8988T (cell line): ENCODE measurements around the gene S100A10.
A peak's percentile ranks its signal among the peaks of the same experiment; 100 is the strongest.

ENCODE experiments used
- DNase-seq: peaks from one replicate; pipeline ENCODE4 v3.0.0; 2011

The S100A10 gene

DNA sequence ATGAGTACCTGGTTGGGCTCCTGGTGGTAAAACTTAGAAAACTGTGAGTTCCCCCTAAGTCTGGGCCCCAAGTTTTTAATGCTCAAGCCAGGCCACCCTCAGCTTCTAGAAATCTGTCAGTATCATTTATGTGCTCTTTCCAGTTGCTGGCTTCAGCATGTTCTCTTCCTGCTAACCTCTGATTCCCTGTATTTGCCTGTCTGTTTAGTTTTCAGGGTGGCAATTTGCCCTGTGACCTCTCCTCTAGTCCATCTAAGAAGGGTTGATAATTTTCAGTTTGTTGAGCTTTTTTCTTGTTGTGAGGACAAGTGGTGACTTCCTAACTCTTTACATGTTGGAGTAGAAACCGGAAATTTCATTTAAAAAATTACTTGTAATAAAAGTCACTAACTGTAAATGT is 16.0 kb upstream of the S100A10 start:
- no peak for DNase-seq

DNA sequence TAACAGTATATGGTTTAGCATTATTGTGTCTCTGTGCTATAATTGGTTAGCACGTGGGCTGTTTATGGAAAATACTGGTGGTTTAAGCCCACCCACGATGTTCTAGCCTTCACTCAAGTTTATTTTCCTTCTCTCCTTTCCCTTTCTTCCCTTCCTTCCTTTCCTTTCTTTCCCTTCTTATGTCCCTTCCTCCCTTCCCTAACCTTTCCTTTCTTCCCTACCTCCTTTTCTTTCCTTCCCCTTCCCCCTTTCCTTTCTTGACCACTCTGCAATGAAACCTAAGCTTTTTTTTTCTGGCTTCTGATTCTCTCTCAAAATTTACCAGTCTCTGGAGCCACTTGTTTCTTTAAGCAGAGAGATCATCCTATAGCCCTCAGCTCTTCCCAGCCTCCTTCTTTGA is 13.4 kb upstream of the S100A10 start:
- no peak for DNase-seq

DNA sequence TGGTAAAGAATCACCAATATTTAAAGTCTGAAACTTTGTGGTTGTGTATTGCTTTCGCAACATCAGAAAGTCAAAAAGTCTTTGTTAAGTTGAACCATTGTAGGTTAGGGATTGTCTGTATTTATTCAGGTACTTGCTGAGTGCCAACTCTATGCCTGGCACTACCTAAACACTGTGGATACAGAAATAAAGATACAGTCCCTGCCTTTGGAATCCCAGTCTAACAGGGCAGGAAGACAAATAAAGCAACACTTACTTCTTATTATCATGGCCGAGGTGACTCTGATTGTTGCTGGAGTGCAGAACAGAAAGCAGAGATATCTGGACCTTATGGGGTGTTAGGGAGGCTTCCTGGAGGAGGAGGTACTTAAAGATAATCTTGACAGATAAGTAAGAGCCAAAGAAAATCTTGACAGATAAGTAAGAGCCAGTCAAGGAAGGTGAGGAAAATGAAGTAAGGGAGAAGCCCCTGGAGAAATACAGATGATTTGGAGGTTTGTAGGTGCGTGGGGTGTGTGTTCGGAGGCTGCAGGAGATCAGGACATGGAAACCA is 11.8 kb upstream of the S100A10 start:
- no peak for DNase-seq

DNA sequence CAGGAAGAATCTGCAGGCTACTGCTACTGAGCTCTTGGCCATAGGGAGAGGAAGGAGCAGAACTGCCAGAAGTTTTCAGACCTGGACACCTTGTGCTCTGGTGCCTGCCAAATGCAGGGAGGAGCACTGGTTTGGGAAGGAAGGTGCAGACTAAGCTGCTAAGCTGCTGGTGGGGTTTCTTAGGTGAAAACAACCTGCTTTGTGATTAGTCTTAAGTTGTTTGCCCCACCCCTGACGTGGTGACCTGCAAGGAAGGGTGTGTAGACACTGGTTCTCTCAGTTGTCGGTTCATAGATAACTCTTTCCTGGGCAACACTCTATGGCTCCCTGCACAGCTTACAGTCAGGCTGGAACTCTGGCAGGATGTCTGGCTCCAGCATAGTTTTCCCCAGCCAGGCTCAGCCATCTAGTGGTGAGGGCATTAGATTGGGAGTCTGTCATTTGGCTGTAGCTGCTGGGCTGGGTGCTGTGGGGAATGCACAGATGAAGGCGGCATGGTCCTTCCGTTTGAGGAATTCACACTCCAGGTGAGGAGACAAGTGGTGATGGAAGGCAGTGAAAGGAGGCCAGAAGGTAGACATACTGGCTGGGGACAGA is 10.3 kb upstream of the S100A10 start:
- no peak for DNase-seq

DNA sequence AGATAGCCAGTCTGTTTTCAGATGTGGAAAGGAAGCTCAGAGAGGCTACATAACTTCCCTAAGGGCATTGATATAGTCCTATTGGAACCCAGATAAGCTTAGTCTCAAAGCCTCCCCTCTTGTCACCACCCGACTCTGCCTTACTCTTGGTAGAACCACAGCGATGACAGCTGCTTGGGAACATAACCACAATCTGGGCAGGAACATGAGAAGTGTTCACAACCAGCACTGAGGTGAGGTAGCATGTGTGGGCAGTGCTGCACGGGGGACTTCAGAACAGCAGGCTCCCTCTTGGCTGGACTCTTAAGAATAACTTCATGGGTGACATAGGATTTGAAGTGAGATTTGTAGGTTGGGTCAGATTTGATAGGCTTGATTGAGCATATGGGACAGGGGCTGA is 9.3 kb upstream of the S100A10 start:
- DNase-seq: no peak

DNA sequence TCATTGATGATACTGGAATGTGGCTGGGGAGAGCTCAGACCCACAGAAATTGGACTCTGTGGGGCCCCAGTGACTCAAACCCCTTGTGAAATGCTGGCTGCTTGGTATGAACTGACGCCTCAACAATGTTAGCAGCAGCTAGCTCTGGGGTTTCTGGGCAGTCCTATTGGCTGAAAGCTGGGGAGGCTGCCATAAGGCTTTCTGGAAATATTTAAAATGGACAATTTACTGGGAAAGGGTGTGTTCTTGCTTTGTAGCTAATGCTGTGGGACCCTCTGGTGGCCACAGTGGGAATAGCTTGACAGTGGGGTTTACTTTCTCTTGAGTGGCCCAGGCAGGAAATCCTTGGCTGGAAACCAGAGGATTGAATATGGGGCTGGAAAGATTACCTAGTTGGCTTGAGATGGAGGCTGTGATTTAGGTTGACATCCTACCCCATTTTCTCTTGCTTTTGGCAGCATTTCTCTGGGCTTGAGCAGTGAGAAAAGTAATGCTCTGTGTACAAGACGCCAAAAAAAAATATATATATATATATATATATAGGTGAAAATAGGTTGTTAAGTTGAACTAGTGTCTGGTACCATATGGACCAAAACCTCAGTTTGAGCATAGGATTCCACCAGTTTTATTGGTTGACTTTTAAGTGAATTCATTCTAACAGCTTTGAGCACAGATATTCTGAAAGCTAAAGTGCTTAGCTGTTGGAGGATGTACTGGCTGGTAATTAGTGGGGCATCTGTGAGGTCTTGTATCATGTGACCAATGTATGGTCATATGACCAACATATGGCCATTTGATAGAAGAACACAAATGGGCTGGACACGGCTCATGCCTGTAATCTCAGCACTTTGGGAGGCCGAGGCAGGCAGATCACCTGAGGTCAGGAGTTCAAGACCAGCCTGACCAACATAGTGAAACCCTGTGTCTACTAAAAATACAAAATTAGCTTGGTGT is 8.2 kb upstream of the S100A10 start:
- DNase-seq: no peak

DNA sequence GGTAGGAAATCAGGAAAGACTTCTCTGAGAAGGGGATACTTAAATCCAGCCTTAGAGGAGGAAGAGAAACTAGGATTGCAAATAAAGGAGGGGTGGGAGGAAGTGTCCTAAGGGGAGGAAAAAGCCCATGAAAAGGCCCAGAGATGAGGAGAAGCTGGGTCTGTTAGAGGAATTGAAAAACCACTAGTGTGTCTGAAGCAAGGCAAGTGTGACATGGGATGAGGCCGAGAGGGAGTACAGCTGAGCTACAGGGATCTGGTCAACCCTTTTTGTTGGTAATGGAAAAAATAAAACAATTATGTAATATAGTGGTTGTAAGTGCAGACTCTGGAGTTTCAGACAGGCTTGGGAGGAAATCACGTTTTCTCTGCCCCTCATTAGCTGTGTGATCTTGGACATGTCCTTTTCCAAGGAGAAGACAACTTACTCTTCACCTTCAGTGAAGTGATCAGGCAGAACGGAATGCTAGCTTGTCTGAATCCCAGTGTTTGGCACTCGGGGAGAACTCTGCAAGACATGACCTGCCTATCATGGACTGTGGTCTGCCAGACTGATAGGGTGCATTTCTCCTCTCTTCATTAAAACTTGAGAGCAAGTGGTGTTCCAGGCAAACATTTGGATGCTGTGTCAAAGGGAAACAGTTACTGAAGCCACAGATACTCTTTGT is 7.4 kb upstream of the S100A10 start:
- no peak for DNase-seq

DNA sequence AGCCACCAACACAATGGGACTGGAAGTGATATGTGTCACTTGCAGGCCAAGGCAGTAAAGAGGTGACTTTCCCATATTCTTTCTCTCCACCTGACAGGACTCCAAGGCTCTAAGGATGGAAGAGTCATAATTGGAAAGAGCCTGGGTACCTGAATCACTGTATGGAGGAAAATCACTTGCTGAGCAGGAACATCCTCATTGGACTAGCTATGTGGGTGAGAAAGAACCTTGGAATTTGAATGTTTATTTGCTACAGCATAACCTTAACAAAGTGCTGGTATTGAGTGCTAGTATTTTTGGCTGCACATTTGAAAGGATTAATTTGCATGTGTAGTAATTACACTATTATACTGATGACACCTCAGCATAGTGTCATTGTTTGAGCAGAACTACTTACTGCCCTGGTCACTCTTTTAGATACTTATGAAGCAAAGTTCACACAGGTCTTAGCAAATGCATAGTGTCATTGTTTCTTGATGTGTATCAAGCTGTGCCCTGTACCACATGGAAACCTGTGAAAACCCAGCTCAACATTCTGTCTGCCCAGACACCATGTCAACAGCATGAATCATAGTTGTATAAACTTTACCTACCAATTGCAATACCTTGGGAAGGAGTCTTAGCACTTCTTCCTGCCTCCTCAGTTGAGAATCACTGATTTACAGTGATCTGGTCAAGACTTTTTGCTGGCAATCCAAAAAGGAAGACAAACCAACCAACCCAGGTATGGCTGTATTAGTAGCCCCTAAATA is 5.1 kb upstream of the S100A10 start:
- DNase-seq: no peak

DNA sequence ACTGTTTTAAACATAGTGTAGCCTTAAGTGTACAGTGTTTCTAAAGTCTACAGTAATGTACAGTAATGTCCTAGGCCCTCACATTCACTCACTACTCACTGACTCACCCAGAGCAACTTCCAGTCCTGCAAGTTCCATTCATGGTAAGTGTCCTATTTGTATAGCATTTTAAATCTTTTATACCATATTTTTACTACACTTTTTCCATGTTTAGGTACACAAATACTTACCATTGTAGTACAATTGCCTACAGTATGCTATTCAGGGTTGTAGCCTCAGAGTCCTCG is 3.6 kb upstream of the S100A10 start:
- DNase-seq: no peak

DNA sequence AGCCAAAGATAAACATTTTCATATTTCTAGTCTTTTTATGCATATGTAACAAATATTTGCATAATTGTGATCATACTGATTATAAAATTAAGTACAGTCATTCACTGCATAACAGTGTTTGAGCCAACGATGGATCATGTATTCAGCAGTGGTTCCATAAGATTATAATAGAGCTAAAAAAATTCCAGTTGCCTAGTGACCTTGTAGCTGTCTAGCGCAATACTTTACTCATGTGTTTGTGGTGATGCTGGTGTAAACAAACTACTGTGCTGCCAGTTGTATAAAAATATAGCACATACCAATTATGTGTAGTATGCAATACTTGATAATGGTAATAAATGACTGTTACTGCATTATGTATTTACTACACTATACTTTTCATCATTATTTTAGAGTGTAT is 2.1 kb upstream of the S100A10 start:
- DNase-seq: no peak

DNA sequence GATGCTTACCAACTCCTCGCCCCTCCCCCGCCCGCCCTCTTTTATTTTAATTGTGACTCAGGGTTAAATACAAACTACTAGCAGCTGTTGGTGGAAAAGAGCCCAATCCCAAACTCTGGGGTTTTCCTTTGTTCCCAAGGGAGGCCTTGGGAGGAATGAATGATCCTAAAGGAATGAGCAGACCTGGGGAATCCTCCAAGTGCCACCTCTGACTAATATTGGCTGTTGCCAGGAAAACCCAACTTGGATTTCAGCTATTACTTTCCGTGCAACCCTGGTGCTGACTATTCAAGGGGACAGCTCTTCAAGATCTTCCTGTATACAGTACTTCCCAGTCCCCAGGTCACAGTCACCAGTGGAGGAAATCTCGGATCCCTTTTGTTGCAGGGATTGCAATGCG is 1.3 kb upstream of the S100A10 start:
- no peak for DNase-seq

DNA sequence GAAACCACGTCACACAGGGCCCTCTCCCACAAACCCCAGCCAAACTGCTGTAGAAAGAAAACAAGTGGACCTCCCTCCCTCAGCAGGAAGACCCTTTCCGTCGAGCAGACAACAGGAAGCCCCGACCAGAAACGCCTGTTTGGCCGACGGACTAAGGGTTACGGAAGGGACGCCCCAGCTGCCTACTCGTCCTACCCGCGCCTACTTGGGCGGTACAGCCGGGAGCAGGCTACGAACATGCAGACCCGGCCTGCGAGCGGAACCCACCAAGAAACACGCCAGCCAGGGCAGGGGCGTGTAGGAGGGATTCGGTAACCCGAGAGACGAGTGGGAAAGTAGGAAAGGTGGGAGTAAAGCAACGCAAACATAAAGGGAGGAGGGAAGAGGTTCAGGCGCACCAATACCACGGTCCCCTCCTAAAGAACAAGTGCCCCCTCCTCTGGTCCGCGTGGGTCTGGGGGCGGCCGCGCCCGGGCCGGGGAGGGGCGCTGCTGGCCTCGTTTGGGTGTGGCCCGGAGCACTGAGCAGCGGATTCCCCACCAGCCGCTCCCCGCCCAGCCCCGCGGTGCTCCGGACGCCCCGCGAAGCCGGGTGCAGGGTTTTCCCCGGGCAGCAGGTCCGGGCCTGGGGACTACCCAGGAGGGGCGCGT is 450 bp downstream of the S100A10 start:
- DNase-seq: no peak

DNA sequence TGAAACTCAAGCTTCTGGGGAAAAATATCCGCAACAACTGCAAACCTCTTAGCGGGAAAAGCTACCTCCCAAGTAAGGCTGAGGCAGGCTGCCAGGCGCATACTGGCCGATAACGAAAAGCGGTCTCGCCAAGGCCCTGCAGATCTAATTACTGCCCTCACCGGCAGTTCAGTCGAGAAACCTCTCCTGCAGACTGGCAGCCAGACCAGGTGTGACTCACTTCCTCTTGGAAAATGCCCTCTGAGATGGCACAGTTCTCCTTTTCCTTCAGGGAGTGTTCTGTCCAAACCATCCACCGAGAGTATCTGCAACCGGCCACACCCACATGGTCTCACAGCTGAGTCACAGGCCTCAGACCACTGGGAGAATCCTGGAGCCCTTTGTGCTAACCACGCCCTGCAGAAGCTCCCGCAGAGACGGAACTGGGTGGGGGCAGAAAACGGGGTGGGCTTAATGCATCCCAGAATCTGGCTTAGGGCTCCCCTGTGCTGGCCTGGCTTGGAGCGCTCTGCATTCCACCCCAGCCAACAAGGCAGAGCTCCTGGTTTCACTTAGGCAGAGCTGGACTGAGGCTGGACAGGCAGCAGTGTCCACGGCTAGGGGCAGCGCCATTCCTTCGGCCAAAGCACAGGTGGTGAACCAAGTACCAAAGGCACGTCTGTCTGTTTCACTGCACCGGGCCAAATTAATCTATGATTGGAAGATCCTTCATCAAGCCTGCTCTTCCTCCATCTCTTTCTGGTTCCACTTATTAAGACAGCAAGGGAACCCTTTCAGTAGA is 1.2 kb downstream of the S100A10 start:
- DNase-seq: peak; percentile 62

DNA sequence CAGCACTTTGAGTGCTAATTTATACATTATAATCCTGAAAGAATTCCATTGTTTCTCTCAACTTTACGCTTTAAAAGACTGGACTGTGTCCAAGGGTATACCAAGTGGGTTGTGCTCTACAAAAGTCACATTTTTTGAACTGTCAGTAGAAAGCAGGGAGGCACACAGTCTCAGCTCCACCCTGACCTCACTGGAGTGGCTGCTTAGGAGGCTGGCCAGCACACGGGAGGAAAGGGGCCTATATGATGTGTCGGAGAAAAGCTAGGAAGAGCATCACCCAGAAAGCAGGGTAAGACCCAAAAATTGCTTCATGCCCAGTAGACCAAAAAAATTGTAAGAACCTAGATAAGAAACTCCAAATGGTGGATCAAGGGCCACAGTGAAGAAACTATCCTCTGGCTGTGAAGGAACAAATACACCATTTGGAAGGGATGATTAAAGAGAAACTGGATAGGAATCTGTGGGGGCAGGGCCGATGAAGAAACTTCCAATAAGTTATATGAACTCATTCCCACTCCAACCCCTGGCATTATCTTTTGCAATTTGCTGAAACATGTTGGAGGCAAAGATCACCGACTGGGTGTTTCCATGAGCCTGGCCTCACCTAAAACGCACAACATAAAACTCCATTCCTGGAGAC is 1.9 kb downstream of the S100A10 start:
- no peak for DNase-seq

DNA sequence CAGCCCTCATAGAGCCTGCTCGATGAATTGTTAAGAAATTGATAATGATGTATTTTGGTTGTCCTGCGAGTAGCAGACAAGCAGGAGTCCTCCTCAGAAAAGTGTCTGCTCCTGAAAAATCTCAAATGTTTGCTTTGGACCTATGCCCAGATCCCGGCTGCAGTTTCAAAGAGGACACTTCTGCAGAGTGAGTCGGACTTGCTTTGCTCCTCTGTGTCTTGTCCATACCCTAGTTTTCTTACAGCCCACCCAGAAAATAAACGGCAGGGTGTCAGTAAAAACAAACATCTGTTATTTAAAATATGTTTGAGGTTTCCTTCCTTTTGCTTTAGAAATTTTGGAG is 2.8 kb downstream of the S100A10 start:
- no peak for DNase-seq

DNA sequence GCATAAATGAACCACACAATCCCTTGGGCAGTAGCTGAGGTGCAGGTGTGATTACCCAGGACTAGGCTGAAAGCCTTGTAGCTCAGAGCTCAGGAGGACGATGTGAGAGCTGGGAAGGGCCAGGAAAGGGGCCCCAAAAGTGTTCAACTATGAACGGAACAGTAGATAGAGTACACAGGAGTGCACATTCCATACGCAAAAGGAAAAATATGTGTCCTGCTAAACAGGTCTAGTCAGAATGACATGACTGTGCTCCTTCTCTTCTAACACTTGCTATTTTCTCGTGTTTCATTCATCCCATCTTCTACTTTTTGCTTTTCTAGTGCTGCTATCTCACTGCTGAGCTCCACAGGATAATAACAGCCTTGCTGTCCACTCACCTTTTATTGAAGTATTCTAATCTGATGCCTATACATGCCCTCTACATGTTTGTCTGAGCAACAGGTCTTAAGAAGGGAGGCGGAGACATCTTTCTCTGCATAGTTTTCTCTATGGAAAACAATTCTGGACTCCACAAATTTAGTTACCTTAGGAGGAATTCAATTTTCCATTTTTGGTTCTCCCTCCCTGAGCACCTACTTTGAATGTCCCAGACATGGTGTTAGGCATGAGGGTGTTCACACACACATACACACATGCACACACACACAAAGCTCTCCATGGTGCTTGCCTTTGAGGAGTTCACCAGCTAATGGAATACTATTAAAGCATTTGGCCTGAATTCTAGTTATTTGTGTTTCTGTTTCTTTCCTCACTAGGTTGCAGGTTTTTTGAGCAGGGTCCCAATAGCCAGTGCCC is 3.4 kb downstream of the S100A10 start:
- DNase-seq: no peak

DNA sequence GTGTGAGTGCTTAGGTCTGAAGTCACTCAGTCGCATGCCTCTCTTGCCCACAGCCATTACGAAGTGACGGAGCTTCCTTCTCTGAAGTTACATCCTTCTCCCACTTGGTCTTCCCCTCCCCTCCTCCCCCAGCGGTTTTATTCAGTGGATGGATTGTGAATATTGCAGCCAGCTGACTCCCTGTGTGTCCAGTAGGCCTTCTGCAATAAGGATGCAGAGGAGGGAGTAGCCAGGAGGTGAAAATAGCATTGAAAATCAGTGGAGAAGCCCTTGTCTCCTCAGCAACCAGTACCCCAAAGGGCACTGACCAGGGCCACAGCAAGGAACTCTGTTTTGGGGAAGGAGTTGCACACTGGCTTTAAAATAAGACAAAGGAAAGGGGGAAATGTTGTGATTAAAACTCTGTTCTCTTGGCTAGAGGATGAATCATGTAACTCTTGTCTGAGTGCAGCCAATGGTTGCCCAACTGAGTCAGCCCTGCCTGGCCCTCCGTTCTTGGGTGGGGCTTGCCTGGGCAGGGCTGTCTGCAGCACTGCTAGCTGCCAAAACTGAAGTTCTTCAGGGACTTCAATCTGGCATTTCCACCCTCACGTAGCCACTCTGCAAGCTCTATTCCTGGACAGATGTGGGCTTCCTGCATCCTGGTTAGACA is 4.3 kb downstream of the S100A10 start:
- DNase-seq: no peak

DNA sequence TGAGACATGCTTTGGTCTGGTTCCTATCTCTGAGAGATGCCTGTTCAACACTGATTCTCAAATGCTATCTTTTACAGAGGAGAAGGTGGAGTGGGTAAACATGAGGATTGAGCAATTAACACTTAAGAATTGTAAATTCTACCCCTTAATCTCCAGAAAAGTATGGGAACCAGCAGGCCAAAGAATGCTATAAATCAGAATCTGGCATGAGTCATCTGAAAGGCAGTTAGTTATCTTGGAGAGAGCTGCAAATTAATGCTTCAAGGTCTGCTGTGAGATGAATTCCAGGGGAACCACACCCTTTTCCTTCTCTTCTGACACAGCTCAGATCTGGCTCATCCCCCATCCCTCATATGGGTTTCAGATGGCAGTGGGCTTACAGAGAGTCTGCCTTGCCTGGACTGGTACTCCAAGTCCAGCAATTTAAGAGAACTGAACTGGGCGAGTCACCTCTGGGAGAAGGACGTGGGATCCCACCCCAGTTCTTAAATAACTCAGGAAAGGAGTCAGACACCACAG is 5.2 kb downstream of the S100A10 start:
- DNase-seq: no peak

DNA sequence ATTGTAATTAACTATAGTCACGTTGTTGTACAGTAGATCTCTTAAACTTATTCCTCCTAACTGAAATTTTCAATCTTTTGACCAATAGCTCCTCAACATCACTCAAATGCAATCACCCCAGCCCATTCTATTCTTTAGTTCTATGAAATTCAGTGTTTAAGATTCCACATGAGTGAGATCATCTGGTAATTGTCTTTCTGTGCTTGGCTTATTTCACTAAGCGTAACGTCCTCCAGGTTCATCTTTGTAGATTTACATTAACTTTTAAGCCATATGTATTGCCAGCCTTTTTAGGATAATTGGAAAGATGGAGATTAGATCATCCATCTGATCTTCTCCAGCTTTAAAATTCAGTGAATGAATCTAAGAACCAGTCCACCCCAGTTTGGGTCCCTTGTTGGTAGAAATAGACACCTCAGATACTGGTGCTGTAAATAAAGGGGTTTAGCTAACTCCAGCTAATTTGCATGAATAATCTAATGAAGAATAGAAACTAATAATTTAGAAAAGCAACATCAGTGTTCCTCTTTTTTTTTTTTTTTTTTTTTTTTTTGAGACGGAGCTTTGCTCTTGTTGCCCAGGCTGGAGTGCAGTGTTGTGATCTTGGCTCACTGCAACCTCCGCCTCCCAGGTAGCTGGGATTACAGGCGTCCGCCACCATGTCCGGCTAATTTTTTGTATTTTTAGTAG is 7.0 kb downstream of the S100A10 start:
- no peak for DNase-seq
